ENCODE results near the gene CCT8L2.
"Not testable (repeated sequence)": the region's sequence is repeated elsewhere in the genome, so short reads cannot be mapped to it uniquely, and the experiment has no call there.

The CCT8L2 gene

GRCh38 chr22:16592710-16593109 lies at the start of gene CCT8L2:
Gene CCT8L2 (minus strand): TSS chr22:16592810. CDS start chr22:16592550, 260 bp downstream.
- H3K27ac ChIP-seq; CTCF ChIA-PET; DNase-seq (ENCODE audit: low spot score); POLR2A ChIA-PET (ENCODE audit: low non-redundant PET): not testable (repeated sequence)

GRCh38 chr22:16635442-16635841 lies 42.8 kb upstream of the CCT8L2 start:
- DNase-seq (ENCODE audit: low spot score); POLR2A ChIA-PET (ENCODE audit: low non-redundant PET); CTCF ChIA-PET; H3K27ac ChIP-seq: not testable (repeated sequence)

- POLR2A ChIA-PET (ENCODE audit: low non-redundant PET); DNase-seq (ENCODE audit: low spot score); CTCF ChIA-PET; H3K27ac ChIP-seq: not testable (repeated sequence)
Observed at GRCh38 chr22:16634092-16634491, 41.5 kb upstream of the CCT8L2 start.

DNA sequence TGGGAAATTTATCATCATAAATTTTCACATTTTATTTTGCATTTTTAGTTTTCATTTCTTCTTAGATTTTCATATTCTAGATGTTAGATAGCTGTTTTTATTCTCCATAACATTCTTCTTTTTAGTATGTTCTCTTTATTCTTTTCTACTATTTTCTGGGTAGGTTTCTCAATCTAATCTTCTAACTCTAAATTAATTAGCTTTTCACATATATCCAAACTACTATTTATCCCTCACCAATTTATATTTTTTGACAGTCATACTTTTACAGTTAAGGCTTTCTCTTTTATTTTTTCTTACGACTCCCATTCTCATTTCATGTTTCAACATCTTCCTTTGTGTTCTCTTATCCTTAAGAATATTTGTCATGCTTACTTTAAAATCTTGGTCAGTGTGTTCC lies 35.9 kb upstream of the CCT8L2 start:
- DNase-seq (ENCODE audit: low spot score); H3K27ac ChIP-seq; CTCF ChIA-PET; POLR2A ChIA-PET (ENCODE audit: low non-redundant PET): not testable (repeated sequence)

- CTCF ChIA-PET, result not testable (repeated sequence)
Observed at GRCh38 chr22:16625018-16625417, 32.4 kb upstream of the CCT8L2 start.

GRCh38 chr22:16623595-16623994 lies 31.0 kb upstream of the CCT8L2 start:
- H3K27ac ChIP-seq; POLR2A ChIA-PET (ENCODE audit: low non-redundant PET); DNase-seq (ENCODE audit: low spot score); CTCF ChIA-PET: not testable (repeated sequence)

More at GRCh38 chr22:16625018-16625417, 32.4 kb upstream of the CCT8L2 start:
- H3K27ac ChIP-seq; DNase-seq (ENCODE audit: low spot score); POLR2A ChIA-PET (ENCODE audit: low non-redundant PET): not testable (repeated sequence)

DNA sequence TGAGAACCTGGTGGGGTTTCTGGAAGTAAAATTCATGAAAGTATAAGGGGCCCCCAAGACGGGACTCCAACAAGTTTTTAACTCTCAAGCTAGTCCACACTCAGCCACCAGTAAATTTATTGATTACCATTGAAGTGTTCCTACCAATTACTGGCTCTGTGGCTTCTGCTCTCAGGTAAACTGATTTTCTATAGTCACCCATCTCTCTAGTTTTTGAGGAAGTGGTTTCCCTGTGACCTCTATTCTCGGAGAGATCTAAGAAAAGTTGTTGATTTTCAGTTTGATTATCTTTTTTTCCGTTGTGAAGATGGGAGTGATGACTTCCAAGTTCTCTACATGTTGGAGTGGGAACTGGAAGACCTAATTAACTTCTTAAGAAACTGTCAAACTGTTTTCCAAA lies 24.9 kb upstream of the CCT8L2 start:
- DNase-seq (ENCODE audit: low spot score); H3K27ac ChIP-seq; POLR2A ChIA-PET (ENCODE audit: low non-redundant PET); CTCF ChIA-PET: not testable (repeated sequence)

GRCh38 chr22:16616390-16616938 lies 23.9 kb upstream of the CCT8L2 start:
- H3K27ac ChIP-seq; DNase-seq (ENCODE audit: low spot score); POLR2A ChIA-PET (ENCODE audit: low non-redundant PET); CTCF ChIA-PET: not testable (repeated sequence)

DNA sequence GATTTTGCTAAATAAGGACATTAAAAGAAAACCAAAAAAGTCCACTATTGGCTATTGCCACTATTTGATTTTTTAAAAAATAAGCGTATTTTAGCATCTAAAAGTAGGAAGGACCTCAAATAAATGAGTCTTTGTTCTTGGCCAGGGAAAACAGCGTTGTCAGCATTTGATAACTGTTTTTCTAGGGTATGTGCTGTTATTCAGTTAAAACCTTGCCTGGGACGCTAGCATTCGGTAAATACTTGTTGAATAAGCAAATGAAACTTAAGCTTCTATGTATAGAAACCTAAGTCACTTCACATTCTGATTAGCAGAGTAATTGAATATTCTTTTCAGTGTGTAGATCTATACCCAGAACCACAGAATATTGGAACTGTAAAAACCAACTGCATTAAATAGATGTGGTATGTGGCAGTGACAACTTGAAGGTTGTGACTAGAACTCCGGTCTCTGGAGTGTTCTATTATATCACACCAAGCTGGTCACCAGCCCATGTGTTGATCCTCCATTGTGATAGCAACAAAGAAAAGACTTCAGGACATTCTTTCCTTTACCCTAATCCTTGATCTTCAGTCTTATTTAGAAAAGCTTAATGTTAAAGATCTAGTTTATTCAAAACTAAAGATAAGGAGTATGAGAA lies 23.1 kb upstream of the CCT8L2 start:
- POLR2A ChIA-PET (ENCODE audit: low non-redundant PET); H3K27ac ChIP-seq; DNase-seq (ENCODE audit: low spot score); CTCF ChIA-PET: not testable (repeated sequence)

DNA sequence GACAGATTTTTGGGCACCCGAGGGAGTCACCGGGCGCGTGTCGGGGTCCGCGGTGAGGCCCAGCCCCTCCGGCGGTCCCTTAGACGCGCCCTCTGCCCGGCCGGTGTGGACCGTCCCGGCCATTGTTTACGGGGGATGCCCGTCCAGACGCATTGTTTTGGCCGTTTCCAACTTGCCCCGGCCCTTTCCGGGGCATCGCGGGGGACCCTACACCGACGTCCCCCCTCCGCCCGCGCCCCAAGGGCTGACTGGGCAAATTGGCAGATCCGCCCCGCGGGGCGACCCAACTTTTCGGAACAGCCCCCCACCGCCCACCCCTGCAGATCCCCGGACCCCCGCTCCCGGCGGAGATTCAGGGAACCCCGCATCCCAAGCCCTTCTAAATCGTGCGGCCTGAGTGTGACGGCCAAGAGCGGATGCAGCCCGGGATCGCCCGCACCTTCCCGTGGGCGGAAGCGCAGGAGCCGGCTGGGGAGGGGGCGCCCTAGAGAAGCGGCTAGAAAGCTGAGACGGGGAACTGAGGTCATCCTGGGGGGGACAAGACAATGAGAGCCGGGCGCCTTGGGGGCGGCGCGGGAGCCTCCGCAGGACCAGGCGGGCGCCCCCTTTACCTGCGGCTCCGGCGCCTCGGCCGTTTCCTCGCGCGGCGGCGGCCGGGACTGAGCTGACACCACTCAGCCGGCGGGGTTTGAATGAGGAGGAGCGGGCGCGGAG lies 17.1 kb upstream of the CCT8L2 start:
- H3K27ac ChIP-seq, result no peak overlapping the region
- ChIA-PET POLR2A (ENCODE audit: low non-redundant PET) (no interaction called here), CTCF (no interaction called here)
- no peak for DNase-seq (ENCODE audit: low spot score)
- TF ChIP-seq, protein P1, sequence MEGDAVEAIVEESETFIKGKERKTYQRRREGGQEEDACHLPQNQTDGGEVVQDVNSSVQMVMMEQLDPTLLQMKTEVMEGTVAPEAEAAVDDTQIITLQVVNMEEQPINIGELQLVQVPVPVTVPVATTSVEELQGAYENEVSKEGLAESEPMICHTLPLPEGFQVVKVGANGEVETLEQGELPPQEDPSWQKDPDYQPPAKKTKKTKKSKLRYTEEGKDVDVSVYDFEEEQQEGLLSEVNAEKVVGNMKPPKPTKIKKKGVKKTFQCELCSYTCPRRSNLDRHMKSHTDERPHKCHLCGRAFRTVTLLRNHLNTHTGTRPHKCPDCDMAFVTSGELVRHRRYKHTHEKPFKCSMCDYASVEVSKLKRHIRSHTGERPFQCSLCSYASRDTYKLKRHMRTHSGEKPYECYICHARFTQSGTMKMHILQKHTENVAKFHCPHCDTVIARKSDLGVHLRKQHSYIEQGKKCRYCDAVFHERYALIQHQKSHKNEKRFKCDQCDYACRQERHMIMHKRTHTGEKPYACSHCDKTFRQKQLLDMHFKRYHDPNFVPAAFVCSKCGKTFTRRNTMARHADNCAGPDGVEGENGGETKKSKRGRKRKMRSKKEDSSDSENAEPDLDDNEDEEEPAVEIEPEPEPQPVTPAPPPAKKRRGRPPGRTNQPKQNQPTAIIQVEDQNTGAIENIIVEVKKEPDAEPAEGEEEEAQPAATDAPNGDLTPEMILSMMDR (conservative IDR thresholded peaks at IDR 0.05; ENCODE audit: low read depth), result no peak

DNA sequence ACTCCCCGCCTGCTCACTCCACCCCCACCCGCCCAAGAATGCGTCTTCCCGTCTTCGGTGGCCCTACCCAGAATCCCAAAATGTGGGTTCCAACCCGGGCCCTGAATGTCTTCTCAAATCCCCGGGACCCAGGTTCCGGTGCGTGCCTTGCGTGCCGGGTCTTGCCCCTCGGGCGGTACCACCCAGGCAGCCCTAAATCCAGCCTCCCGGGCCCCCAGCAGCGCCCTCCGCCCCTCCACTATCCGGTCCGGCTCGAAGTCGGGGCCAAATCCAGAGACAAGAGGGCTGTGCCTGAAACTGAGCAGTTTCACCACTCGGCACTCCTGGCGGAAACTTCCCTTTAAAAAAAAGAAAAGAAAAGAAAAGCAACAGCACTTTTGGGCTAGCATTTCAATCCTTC lies 16.3 kb upstream of the CCT8L2 start:
- TF ChIP-seq, protein P1 (conservative IDR thresholded peaks at IDR 0.05; ENCODE audit: low read depth), result no peak
- ChIA-PET POLR2A (ENCODE audit: low non-redundant PET) (no interaction called here), CTCF (no interaction called here)
- DNase-seq (ENCODE audit: low spot score), result no peak
- no peak overlapping the region for H3K27ac ChIP-seq

DNA sequence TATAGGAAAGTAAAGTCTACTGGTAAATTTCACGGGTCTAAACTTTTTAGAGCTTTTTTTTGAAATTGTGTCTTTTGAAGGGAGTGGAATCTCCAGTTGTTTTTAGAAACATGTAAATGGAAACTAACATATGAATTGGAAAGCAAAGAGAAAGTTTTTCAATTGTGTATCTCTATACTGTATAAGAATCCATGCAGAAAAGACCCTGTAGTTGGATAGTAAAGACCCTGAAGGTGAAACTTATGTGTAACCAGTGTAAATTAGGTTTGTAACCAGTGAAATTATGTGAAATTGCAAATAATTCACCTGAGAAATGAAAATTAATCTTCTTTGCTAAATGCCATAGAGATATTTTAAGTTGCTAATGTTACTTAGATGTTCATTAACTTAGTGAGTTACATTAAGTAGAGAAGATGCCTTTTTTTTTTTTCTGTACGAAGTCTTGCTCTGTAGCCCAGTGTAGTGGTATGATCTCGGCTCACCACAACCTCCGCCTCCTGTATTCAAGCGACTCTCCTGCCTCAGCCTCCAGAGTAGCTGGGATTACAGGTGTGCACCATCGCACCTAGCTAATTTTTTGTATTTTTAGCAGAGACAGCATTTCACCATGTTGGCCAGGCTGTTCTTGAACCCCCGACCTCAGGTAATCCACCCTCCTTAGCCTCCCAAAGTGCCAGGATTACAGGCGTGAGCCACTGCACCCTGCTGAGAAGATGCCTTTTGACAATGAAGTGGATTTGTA lies 11.8 kb upstream of the CCT8L2 start:
- CTCF ChIA-PET; POLR2A ChIA-PET (ENCODE audit: low non-redundant PET); DNase-seq (ENCODE audit: low spot score); H3K27ac ChIP-seq: not testable (repeated sequence)

DNA sequence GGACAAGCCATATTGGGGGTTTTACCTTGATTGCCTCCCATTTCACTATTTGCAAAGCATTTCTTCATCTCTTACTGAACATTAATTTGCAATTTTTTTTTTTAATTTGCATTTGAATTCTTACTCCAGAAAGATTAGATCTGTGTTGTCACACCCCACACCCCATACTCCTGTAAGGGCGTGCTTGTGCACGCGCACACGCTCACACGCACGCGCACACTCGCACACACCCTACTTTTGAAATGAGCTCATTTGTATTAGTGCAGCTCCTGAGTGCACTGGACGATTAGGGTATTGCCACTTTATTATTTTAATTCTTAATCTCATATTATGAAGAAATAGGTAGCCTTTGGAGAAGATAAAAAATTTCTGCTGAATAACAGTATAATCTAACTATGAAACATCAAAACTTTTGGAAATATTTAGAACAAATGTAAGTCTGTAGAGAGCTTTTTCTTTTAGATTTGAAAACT lies 11.2 kb upstream of the CCT8L2 start:
- CTCF ChIA-PET, result not testable (repeated sequence)

More for the DNA sequence above, 11.2 kb upstream of the CCT8L2 start:
- H3K27ac ChIP-seq; POLR2A ChIA-PET (ENCODE audit: low non-redundant PET); DNase-seq (ENCODE audit: low spot score): not testable (repeated sequence)

All from RWPE1 (cell line).